GM20000 (cell line): ENCODE results near the gene CTNND2.

Source experiments
- DNase-seq: peaks from one replicate; pipeline ENCODE4 v3.0.0; 2012; ENCODE audit warnings: low spot score
- TF ChIP-seq, protein P1 (sequence below): IDR thresholded peaks from 2 replicates; pipeline ENCODE4 v1.5.1; 2012; ENCODE audit warnings: mild to moderate bottlenecking, control low read depth; ENCODE audit errors: extremely low read depth, missing control alignments

The CTNND2 gene

DNA sequence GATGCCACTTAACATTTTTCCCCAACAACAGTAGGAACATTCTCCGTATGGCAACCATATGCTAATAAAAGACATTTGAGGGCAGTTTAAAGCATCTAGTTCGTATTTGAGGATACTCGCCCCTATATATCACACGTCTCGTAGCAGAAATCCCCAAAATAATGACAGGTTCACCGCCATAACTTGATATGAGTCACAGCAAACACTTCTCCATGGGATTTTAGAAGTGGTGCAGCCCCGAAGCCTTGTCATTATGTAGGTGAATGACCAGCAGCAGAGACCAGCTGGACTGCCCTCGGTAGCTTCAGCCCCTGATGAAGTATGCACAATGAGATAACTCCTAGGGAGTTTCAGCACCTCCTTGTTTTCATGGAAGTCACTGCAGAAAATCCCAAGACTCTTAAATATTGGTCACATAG lies 2.0 kb downstream of the CTNND2 start:
- DNase-seq: no peak
- TF ChIP-seq, protein P1, sequence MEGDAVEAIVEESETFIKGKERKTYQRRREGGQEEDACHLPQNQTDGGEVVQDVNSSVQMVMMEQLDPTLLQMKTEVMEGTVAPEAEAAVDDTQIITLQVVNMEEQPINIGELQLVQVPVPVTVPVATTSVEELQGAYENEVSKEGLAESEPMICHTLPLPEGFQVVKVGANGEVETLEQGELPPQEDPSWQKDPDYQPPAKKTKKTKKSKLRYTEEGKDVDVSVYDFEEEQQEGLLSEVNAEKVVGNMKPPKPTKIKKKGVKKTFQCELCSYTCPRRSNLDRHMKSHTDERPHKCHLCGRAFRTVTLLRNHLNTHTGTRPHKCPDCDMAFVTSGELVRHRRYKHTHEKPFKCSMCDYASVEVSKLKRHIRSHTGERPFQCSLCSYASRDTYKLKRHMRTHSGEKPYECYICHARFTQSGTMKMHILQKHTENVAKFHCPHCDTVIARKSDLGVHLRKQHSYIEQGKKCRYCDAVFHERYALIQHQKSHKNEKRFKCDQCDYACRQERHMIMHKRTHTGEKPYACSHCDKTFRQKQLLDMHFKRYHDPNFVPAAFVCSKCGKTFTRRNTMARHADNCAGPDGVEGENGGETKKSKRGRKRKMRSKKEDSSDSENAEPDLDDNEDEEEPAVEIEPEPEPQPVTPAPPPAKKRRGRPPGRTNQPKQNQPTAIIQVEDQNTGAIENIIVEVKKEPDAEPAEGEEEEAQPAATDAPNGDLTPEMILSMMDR: no peak

DNA sequence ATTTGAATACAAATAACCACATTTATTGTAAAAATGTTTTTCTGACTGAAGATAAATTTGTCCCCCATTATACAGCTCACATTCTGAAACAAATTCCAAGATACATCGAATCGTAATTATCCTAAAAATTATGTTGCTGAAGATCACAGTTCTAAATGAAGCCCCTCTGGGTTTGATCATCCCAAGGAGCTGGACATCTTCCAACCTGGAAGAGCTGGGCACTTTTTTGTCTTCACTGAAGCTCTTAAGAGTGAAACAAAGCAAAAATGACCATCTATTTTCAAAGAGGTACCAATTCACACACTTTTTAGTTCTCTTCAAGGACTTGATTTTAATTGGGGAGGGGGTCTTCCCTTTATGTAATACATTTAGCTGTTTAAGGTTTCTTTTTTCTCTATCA lies 5.5 kb downstream of the CTNND2 start:
- no peak for DNase-seq
- TF ChIP-seq, protein P1: no peak

DNA sequence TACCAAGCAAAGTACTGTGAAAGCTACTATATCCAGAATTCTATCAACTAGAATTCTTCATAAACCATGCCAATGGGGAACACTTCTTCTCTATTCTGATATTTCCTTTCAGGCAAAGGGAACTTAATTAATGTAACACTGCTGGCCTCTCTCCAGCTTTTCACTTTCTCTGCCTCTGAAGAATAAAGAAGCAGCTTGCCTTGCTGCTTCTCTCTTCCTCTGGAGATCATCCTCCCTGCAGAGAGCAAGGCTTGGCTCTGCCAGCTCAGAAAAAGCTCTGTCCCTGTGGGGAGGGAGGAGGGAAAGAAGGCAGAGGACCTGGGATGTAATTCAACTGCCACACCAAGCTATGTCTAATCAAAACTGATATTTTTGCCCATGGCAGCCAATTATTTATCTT lies 6.5 kb downstream of the CTNND2 start:
- TF ChIP-seq, protein P1: no peak
- DNase-seq: no peak

DNA sequence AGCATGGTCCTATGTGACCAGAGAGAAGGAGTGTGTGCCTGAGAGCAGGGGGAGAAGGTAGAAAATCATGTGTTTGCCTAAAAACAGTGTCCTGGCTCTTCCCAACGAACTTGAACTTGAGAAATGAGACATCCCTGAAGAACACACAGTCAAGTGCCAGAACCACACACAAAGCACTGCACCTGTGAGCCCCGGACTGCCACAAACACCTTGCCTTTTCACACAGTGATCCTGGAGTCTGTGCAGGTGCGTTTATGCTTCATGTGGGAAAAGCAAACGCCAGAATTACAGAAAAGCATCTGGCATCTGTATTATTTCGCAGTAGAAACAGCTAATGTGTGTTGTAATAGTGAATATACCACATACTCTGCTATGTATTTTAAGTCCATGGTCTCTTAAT lies 9.3 kb downstream of the CTNND2 start:
- TF ChIP-seq, protein P1: no peak
- DNase-seq: no peak

DNA sequence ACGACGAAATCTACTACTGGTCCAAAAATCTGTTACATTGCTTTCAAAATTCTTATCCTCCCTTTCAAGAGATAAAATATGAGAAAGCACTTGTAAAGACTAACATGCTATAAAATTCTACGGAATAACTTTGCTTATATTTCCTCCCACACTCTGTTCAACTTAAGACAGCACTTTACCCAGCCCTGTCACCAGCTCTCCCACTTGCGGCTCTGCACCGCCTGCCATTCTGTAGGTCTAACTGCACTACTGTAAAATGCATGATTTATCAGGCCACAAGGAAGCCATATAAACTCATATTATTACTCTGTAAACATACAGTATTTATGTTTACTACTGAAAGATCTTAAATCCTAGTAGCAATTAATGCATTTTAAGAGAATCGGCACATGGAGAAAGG lies 11.4 kb downstream of the CTNND2 start:
- TF ChIP-seq, protein P1: no peak
- no peak for DNase-seq

DNA sequence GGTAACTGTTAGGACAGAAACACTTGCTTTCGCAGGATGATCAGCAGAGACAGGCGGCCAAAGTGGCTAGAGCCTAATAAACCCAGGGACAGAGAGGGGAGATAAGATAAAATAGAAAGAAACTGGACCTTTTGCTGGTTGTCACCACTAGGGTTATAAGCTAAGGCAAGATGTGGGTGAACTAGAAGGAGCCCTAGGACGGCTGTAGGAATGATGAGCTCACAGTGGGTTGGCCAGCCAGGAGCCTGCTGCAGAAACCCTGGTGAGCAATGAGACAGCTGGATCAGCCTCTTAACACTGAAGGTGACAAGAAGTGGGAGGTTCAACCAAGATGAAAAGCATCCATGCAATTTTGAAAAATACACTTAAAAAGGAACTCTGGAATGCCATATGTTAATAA lies 13.5 kb downstream of the CTNND2 start:
- DNase-seq: no peak
- TF ChIP-seq, protein P1: no peak

DNA sequence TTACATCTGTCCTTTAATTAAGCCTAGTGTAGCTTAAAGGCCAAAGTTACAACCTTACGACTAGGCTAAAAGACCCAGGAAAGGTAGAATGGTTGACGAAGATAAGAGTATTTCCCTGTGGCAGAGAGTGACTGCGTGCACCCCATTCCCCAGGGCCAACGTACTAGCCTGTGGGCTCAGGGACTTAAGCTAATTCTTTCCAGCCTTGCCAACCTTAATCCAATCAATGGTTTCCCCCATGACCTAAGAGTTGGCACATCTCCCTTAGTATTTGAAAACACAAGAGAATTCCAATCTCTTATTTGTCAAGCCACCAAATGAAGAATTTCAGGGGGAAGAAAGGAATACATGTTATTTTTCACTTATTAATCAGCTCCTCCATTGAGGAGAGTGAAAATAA lies 16.0 kb downstream of the CTNND2 start:
- DNase-seq: no peak
- TF ChIP-seq, protein P1: no peak

DNA sequence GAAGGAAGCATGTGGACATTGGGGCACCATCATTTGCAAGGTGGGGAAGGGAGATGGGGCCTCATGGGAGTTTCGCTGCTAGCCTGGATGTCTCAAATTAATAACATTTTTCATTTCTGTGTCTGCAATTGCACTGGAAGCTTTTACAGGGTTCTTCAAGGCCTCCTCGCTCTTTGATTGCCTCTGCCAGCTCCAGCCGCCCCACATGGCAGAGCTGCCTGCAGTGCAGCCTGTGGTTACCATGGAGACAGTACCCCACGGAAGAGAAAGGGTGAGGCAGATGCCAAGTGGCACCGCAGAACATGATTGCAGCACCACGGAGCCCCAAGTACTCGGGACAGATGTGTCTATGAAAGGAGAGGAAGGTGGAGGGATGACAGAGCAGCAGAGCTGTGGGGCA lies 25.4 kb downstream of the CTNND2 start:
- TF ChIP-seq, protein P1: no peak
- no peak for DNase-seq
